ENCODE results near the gene PPP6R1. TPM values are rescaled to one million over a fixed set of nuclear protein-coding genes. Genes with fewer than 3 reads are reported as not detected.

Gene PPP6R1
- total RNA-seq (2022; extraction: Qiagen RNA extraction; ENCODE audit: low read depth): 93.5 to 137 TPM (median 122 TPM) in 5 replicates

GRCh38 chr19:55258828-55259539, at the start of gene PPP6R1:
Gene PPP6R1 (minus strand): TSS chr19:55259017. CDS start chr19:55247103, 11,914 bp downstream.

GRCh38 chr19:55283548-55284377, 24.9 kb upstream of the PPP6R1 start, which contains the start of gene BRSK1:
Gene BRSK1 (plus strand): TSS chr19:55283997. CDS start chr19:55284443, 446 bp downstream.

GRCh38 chr19:55279770-55280643, 21.2 kb upstream of the PPP6R1 start, which contains the start of gene HSPBP1:
Gene HSPBP1 (minus strand): TSS chr19:55280110. CDS start chr19:55279608, 502 bp downstream.

GRCh38 chr19:55228403-55229031, 30.3 kb downstream of the PPP6R1 start, which contains the start of gene TMEM86B:
Gene TMEM86B (minus strand): TSS chr19:55228763. CDS start chr19:55228741, 22 bp downstream.

GRCh38 chr19:55208880-55209692, 49.7 kb downstream of the PPP6R1 start, which contains the start of gene PTPRH:
Gene PTPRH (minus strand): TSS chr19:55209501. CDS start chr19:55209433, 68 bp downstream.

Other genes with a start within 250 kb of the PPP6R1 start
- gene GP6, start 220.8 kb downstream of the PPP6R1 start, total RNA-seq (2022; extraction: Qiagen RNA extraction; ENCODE audit: low read depth): 0.07 to 0.15 TPM (median 0.12 TPM) in 4 of 5 replicates, not detected in the other
- gene RDH13, start 195.9 kb downstream of the PPP6R1 start, total RNA-seq (2022; extraction: Qiagen RNA extraction; ENCODE audit: low read depth): 16.7 to 21.1 TPM (median 20.7 TPM) in 5 replicates
- 2.8 to 5.9 TPM (median 5.7 TPM) in 5 replicates for gene EPS8L1, start 183.1 kb downstream of the PPP6R1 start, total RNA-seq (2022; extraction: Qiagen RNA extraction; ENCODE audit: low read depth)
- 57.3 to 91.8 TPM (median 81.7 TPM) in 5 replicates for gene PPP1R12C, start 141.4 kb downstream of the PPP6R1 start, total RNA-seq (2022; extraction: Qiagen RNA extraction; ENCODE audit: low read depth)
- 116 to 141 TPM (median 128 TPM) in 5 replicates for gene TNNT1, start 109.8 kb downstream of the PPP6R1 start, total RNA-seq (2022; extraction: Qiagen RNA extraction; ENCODE audit: low read depth)
- gene TNNI3, start 101.3 kb downstream of the PPP6R1 start, total RNA-seq (2022; extraction: Qiagen RNA extraction; ENCODE audit: low read depth): 7.0 to 9.0 TPM (median 8.4 TPM) in 5 replicates
- gene DNAAF3, start 92.4 kb downstream of the PPP6R1 start, total RNA-seq (2022; extraction: Qiagen RNA extraction; ENCODE audit: low read depth): 5.6 to 6.5 TPM (median 6.0 TPM) in 5 replicates
- gene SYT5, start 78.7 kb downstream of the PPP6R1 start, total RNA-seq (2022; extraction: Qiagen RNA extraction; ENCODE audit: low read depth): 2.5 to 5.1 TPM (median 3.9 TPM) in 5 replicates
- gene PTPRH, start 49.5 kb downstream of the PPP6R1 start, total RNA-seq (2022; extraction: Qiagen RNA extraction; ENCODE audit: low read depth): 3.7 to 7.4 TPM (median 4.9 TPM) in 5 replicates
- 3.2 to 7.0 TPM (median 4.7 TPM) in 5 replicates for gene TMEM86B, start 30.3 kb downstream of the PPP6R1 start, total RNA-seq (2022; extraction: Qiagen RNA extraction; ENCODE audit: low read depth)
- 118 to 148 TPM (median 139 TPM) in 5 replicates for gene HSPBP1, start 21.1 kb upstream of the PPP6R1 start, total RNA-seq (2022; extraction: Qiagen RNA extraction; ENCODE audit: low read depth)
- 3.4 to 5.4 TPM (median 4.8 TPM) in 5 replicates for gene BRSK1, start 25.0 kb upstream of the PPP6R1 start, total RNA-seq (2022; extraction: Qiagen RNA extraction; ENCODE audit: low read depth)
- gene TMEM150B, start 66.3 kb upstream of the PPP6R1 start, total RNA-seq (2022; extraction: Qiagen RNA extraction; ENCODE audit: low read depth): not detected in 5 replicates
- gene KMT5C, start 80.9 kb upstream of the PPP6R1 start, total RNA-seq (2022; extraction: Qiagen RNA extraction; ENCODE audit: low read depth): 7.5 to 12.2 TPM (median 9.8 TPM) in 5 replicates
- 0.93 to 1.6 TPM (median 1.0 TPM) in 5 replicates for gene COX6B2, start 95.7 kb upstream of the PPP6R1 start, total RNA-seq (2022; extraction: Qiagen RNA extraction; ENCODE audit: low read depth)
- 0.11 to 0.24 TPM (median 0.18 TPM) in 5 replicates for gene GARIN5B, start 104.2 kb upstream of the PPP6R1 start, total RNA-seq (2022; extraction: Qiagen RNA extraction; ENCODE audit: low read depth)
- gene IL11, start 111.4 kb upstream of the PPP6R1 start, total RNA-seq (2022; extraction: Qiagen RNA extraction; ENCODE audit: low read depth): 80.6 to 115 TPM (median 100 TPM) in 5 replicates
- gene TMEM190, start 117.8 kb upstream of the PPP6R1 start, total RNA-seq (2022; extraction: Qiagen RNA extraction; ENCODE audit: low read depth): 1.2 to 3.3 TPM (median 2.2 TPM) in 5 replicates
- 2.3 to 10.5 TPM (median 6.4 TPM) in 5 replicates for gene TMEM238, start 125.3 kb upstream of the PPP6R1 start, total RNA-seq (2022; extraction: Qiagen RNA extraction; ENCODE audit: low read depth)
- 2,493 to 3,190 TPM (median 2,735 TPM) in 5 replicates for gene RPL28, start 126.9 kb upstream of the PPP6R1 start, total RNA-seq (2022; extraction: Qiagen RNA extraction; ENCODE audit: low read depth)
- gene UBE2S, start 148.8 kb upstream of the PPP6R1 start, total RNA-seq (2022; extraction: Qiagen RNA extraction; ENCODE audit: low read depth): 269 to 476 TPM (median 433 TPM) in 5 replicates
- 0.01 TPM in 1 of 5 replicates, not detected in the others for gene SHISA7, start 184.3 kb upstream of the PPP6R1 start, total RNA-seq (2022; extraction: Qiagen RNA extraction; ENCODE audit: low read depth)
- 54.0 to 64.5 TPM (median 63.3 TPM) in 5 replicates for gene ISOC2, start 202.6 kb upstream of the PPP6R1 start, total RNA-seq (2022; extraction: Qiagen RNA extraction; ENCODE audit: low read depth)
- not detected in 5 replicates for gene C19orf85, start 205.7 kb upstream of the PPP6R1 start, total RNA-seq (2022; extraction: Qiagen RNA extraction; ENCODE audit: low read depth)
- gene ZNF628, start 217.6 kb upstream of the PPP6R1 start, total RNA-seq (2022; extraction: Qiagen RNA extraction; ENCODE audit: low read depth): 3.7 to 10.2 TPM (median 6.9 TPM) in 5 replicates
- gene NAT14, start 226.2 kb upstream of the PPP6R1 start, total RNA-seq (2022; extraction: Qiagen RNA extraction; ENCODE audit: low read depth): 38.9 to 58.1 TPM (median 52.3 TPM) in 5 replicates
- gene SSC5D, start 229.4 kb upstream of the PPP6R1 start, total RNA-seq (2022; extraction: Qiagen RNA extraction; ENCODE audit: low read depth): 0.57 to 1.6 TPM (median 0.99 TPM) in 5 replicates